A549 (cell line): ENCODE measurements around the gene CDC6. TPM values are rescaled to one million over a fixed set of nuclear protein-coding genes. Genes with fewer than 3 reads are reported as not detected.

ENCODE experiments used
- ATAC-seq, 2 experiments: fragments of 200-7000 bp in 1 of 2; fragments of >200 bp in 1 of 2; cut with Nextera tagmentation in 1 of 2; cut with Tn5 transposase in 1 of 2; 3 replicates each; pipeline versions ENCODE4 v1.8.0 to v1.9.1; 2018 to 2020; ENCODE audit warnings: mild to moderate bottlenecking in 1 of 2, moderate library complexity in 1 of 2
- CTCF ChIA-PET: fragments of 300-600 bp; sonication (Branson Sonifier 250); formaldehyde crosslinking; extraction: SDS; loops from one replicate; lab custom pipeline; 2021; ENCODE audit warnings: antibody characterized with exemption, inconsistent platforms; lab: Yijun Ruan, JAX
- POLR2A ChIA-PET: fragments of 350-600 bp; formaldehyde crosslinking; extraction: SDS; loops from one replicate; lab custom pipeline; 2021; ENCODE audit warnings: antibody characterized with exemption, inconsistent platforms; lab: Yijun Ruan, JAX
- DNase-seq, 2 experiments: peaks; one replicate each; pipeline versions ENCODE4 v3.0.0 to v3.0.0-alpha.2; 2011 to 2016; ENCODE audit warnings: low read depth in 1 of 2, low spot score in 1 of 2
- FAIRE-seq: peaks from 2 replicates; lab custom pipeline; 2011; peaks lifted over from hg19 to GRCh38; lab: Jason Lieb, UNC
- H3K27ac ChIP-seq, 2 experiments: fragments of >200 bp; sonication (Bioruptor Twin); formaldehyde crosslinking; 3 replicates each; pipeline ENCODE4 v1.5.1; 2016 to 2017
- H3K4me1 ChIP-seq: fragments of >200 bp; sonication (Bioruptor Twin); formaldehyde crosslinking; 3 replicates; pipeline ENCODE4 v1.6.1; 2016
- H3K4me2 ChIP-seq: fragments of >200 bp; sonication (Bioruptor Twin); formaldehyde crosslinking; 3 replicates; pipeline ENCODE4 v1.6.1; 2016
- H3K4me3 ChIP-seq: fragments of >200 bp; sonication (Bioruptor Twin); formaldehyde crosslinking; 3 replicates; pipeline ENCODE4 v1.5.1; 2016
- H3K9me3 ChIP-seq: fragments of >200 bp; sonication (Bioruptor Twin); formaldehyde crosslinking; 3 replicates; pipeline ENCODE4 v1.6.1; 2016
- BHLHE40 ChIP-seq: IDR thresholded peaks from 2 replicates; pipeline ENCODE4 v1.6.1; 2012; ENCODE audit warnings: low read depth, low read length, inconsistent platforms
- CEBPB ChIP-seq, 2 experiments: fragments of >200 bp in 1 of 2; sonication (Bioruptor Twin) in 1 of 2; formaldehyde crosslinking in 1 of 2; IDR thresholded peaks; 2 replicates each; pipeline ENCODE4 v1.6.1; 2012 to 2016
- EHF ChIP-seq: fragments of 250-450 bp; sonication (Bioruptor Pico); IDR thresholded peaks from 2 replicates; pipeline ENCODE4 v1.5.0; 2020; ENCODE audit warnings: mild to moderate bottlenecking
- EHMT2 ChIP-seq: fragments of 200-600 bp; sonication (generic); IDR thresholded peaks from 2 replicates; pipeline ENCODE4 v1.6.1; 2016; ENCODE audit warnings: antibody characterized with exemption, low read depth, mild to moderate bottlenecking, moderate library complexity
- ESRRA ChIP-seq: fragments of 150-350 bp; IDR thresholded peaks from 2 replicates; pipeline ENCODE4 v1.6.1; 2014; ENCODE audit warnings: mild to moderate bottlenecking, low read length, borderline replicate concordance
- FOXS1 ChIP-seq: fragments of 250-450 bp; sonication (Bioruptor Pico); IDR thresholded peaks from 2 replicates; pipeline ENCODE4 v1.5.0; 2020; ENCODE audit warnings: mild to moderate bottlenecking, moderate library complexity
- HOXB5 ChIP-seq: fragments of 250-450 bp; sonication (Bioruptor Pico); IDR thresholded peaks from 2 replicates; pipeline ENCODE4 v1.5.0; 2020; ENCODE audit warnings: mild to moderate bottlenecking, moderate library complexity
- KDM1A ChIP-seq: fragments of 200-600 bp; sonication (generic); IDR thresholded peaks from 2 replicates; pipeline ENCODE4 v1.6.1; 2016; ENCODE audit warnings: low read depth, mild to moderate bottlenecking
- KDM5A ChIP-seq: fragments of 200-600 bp; sonication (generic); IDR thresholded peaks from 2 replicates; pipeline ENCODE4 v1.6.1; 2016; ENCODE audit warnings: antibody characterized with exemption, mild to moderate bottlenecking
- MAFK ChIP-seq: fragments of 450-650 bp; IDR thresholded peaks from 2 replicates; pipeline ENCODE4 v1.6.1; 2014; ENCODE audit not compliant: partially characterized antibody
- NFE2L2 ChIP-seq: fragments of 150-350 bp; conservative IDR thresholded peaks from 2 replicates; pipeline ENCODE4 v1.6.1; 2014; ENCODE audit warnings: low read length
- POLR2A ChIP-seq: IDR thresholded peaks from 2 replicates; pipeline ENCODE4 v1.6.1; 2012; ENCODE audit warnings: mild to moderate bottlenecking, low read length
- RARB ChIP-seq: fragments of 250-450 bp; sonication (Bioruptor Pico); IDR thresholded peaks from 2 replicates; pipeline ENCODE4 v1.8.0; 2021; ENCODE audit warnings: mild to moderate bottlenecking, moderate library complexity
- RCOR1 ChIP-seq: fragments of 150-350 bp; IDR thresholded peaks from 2 replicates; pipeline ENCODE4 v1.6.1; 2014; ENCODE audit warnings: antibody characterized with exemption, low read length, low read depth
- RFX5 ChIP-seq: fragments of 450-650 bp; IDR thresholded peaks from 2 replicates; pipeline ENCODE4 v1.7.1; 2014; ENCODE audit warnings: antibody characterized with exemption, mild to moderate bottlenecking, moderate library complexity
- ZC3H11A ChIP-seq: fragments of 450-650 bp; IDR thresholded peaks from 2 replicates; pipeline ENCODE4 v1.6.1; 2014; ENCODE audit warnings: antibody characterized with exemption, mild to moderate bottlenecking
- WGBS: methylation state at CpG from one replicate; pipeline ENCODE4 v1.1.6; 2017; ENCODE audit errors: missing lambda C conversion rate; 5-methylcytosine and 5-hydroxymethylcytosine counted together
- polyA plus RNA-seq, 4 experiments: library from polyadenylated mRNA; depleted of rRNA in 3 of 4; stranded (reverse); fragments of >200 nt; fragmentation: RNase III in 1 of 4; extraction: RNeasy Plus Mini Kit Qiagen cat#74134 plus additional on column Dnase treatment in 1 of 4; gene quantifications; 2 replicates in 3 of 4; 3 replicates in 1 of 4; pipeline ENCODE4 v1.2.3, GENCODE V29; 2011 to 2017
- TF ChIP-seq, protein P1 (sequence below): fragments of 200-600 bp; sonication (generic); IDR thresholded peaks from 2 replicates; pipeline ENCODE4 v1.6.1; 2016; ENCODE audit warnings: antibody characterized with exemption, mild to moderate bottlenecking, moderate library complexity
- TF ChIP-seq, protein P2 (sequence below): IDR thresholded peaks from 2 replicates; pipeline ENCODE4 v1.6.1; 2012
- TF ChIP-seq, protein P3 (sequence below): fragments of 150-350 bp; IDR thresholded peaks from 2 replicates; pipeline ENCODE4 v1.6.1; 2014; ENCODE audit warnings: low read depth, mild to moderate bottlenecking, low read length
- TF ChIP-seq, protein P4 (sequence below): fragments of 250-450 bp; sonication (Bioruptor Pico); IDR thresholded peaks from 2 replicates; pipeline ENCODE4 v1.5.0; 2021; ENCODE audit warnings: mild to moderate bottlenecking, moderate library complexity, borderline replicate concordance
- TF ChIP-seq, protein P5 (sequence below): fragments of >200 bp; sonication (Bioruptor Twin); formaldehyde crosslinking; IDR thresholded peaks from 3 replicates; pipeline ENCODE4 v1.5.1; 2016
- TF ChIP-seq, protein P6 (sequence below): fragments of 250-450 bp; sonication (Bioruptor Pico); IDR thresholded peaks from 2 replicates; pipeline ENCODE4 v1.5.0; 2020; ENCODE audit warnings: low read depth, mild to moderate bottlenecking, moderate library complexity
- TF ChIP-seq, protein P7 (sequence below): fragments of 450-650 bp; IDR thresholded peaks from 2 replicates; pipeline ENCODE4 v1.6.1; 2014; ENCODE audit warnings: antibody characterized with exemption

CDC6 gene
- polyA plus RNA-seq, 2 of the 4 experiments (the other 2 are of a cell fraction) = 67.0 to 79.5 TPM

DNA sequence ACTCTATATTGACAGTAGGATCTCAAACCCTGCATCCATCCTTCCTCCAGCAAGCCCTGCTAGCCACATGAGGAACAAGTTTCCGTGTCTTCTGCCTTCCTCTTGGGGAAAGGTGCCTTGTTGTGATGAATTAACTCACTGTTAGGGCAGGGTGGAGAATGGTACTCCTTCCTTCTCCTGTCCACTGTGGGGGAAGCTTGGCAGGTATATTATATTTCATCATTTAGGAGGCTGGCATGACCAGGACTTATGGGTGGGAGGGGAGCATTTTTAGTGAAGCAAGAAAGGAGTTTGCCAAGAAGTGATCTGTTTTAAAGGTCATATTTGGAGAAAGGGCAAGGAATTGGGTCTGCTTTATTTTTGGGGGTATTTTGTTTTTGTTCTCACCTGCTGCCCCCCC, 9.3 kb upstream of the CDC6 start:
- no peak overlapping the region for H3K27ac ChIP-seq
- POLR2A ChIA-PET = no interaction called here
- no peak for DNase-seq
- peaks cover 8% of the 10 kb centered on the region for H3K4me1 ChIP-seq
- no peaks in the 10 kb centered on the region for H3K9me3 ChIP-seq
- no peak overlapping the region for H3K4me2 ChIP-seq
- TF ChIP-seq FOXS1 = no peak
- TF ChIP-seq RCOR1 = no peak
- TF ChIP-seq KDM5A = no peak
- TF ChIP-seq, protein P1, sequence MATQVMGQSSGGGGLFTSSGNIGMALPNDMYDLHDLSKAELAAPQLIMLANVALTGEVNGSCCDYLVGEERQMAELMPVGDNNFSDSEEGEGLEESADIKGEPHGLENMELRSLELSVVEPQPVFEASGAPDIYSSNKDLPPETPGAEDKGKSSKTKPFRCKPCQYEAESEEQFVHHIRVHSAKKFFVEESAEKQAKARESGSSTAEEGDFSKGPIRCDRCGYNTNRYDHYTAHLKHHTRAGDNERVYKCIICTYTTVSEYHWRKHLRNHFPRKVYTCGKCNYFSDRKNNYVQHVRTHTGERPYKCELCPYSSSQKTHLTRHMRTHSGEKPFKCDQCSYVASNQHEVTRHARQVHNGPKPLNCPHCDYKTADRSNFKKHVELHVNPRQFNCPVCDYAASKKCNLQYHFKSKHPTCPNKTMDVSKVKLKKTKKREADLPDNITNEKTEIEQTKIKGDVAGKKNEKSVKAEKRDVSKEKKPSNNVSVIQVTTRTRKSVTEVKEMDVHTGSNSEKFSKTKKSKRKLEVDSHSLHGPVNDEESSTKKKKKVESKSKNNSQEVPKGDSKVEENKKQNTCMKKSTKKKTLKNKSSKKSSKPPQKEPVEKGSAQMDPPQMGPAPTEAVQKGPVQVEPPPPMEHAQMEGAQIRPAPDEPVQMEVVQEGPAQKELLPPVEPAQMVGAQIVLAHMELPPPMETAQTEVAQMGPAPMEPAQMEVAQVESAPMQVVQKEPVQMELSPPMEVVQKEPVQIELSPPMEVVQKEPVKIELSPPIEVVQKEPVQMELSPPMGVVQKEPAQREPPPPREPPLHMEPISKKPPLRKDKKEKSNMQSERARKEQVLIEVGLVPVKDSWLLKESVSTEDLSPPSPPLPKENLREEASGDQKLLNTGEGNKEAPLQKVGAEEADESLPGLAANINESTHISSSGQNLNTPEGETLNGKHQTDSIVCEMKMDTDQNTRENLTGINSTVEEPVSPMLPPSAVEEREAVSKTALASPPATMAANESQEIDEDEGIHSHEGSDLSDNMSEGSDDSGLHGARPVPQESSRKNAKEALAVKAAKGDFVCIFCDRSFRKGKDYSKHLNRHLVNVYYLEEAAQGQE = no peak
- TF ChIP-seq EHF = no peak
- TF ChIP-seq RARB (CRISPR knock-in tag) = no peak
- TF ChIP-seq MAFK = no peak
- TF ChIP-seq POLR2A = no peak
- TF ChIP-seq EHMT2 = no peak
- no peak for TF ChIP-seq RFX5
- TF ChIP-seq ESRRA = no peak
- no peak for TF ChIP-seq ZC3H11A
- TF ChIP-seq, protein P2, sequence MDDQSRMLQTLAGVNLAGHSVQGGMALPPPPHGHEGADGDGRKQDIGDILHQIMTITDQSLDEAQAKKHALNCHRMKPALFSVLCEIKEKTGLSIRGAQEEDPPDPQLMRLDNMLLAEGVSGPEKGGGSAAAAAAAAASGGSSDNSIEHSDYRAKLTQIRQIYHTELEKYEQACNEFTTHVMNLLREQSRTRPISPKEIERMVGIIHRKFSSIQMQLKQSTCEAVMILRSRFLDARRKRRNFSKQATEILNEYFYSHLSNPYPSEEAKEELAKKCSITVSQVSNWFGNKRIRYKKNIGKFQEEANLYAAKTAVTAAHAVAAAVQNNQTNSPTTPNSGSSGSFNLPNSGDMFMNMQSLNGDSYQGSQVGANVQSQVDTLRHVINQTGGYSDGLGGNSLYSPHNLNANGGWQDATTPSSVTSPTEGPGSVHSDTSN = no peak
- TF ChIP-seq, protein P3, sequence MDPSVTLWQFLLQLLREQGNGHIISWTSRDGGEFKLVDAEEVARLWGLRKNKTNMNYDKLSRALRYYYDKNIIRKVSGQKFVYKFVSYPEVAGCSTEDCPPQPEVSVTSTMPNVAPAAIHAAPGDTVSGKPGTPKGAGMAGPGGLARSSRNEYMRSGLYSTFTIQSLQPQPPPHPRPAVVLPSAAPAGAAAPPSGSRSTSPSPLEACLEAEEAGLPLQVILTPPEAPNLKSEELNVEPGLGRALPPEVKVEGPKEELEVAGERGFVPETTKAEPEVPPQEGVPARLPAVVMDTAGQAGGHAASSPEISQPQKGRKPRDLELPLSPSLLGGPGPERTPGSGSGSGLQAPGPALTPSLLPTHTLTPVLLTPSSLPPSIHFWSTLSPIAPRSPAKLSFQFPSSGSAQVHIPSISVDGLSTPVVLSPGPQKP = no peak
- TF ChIP-seq CEBPB (IDR thresholded peaks at IDR 0.05) = no peak
- 95% methylated on average over 1 of the region's 1 CpG for WGBS
- no peak for FAIRE-seq
- no peak for ATAC-seq
- no peak overlapping the region for H3K4me3 ChIP-seq
- CTCF ChIA-PET = interaction anchor here (0.9 to 1.0 kb wide), 2 partner anchors 11 to 87 kb away, joined by 4 read pairs; no protein-coding TSS in a partner anchor

DNA sequence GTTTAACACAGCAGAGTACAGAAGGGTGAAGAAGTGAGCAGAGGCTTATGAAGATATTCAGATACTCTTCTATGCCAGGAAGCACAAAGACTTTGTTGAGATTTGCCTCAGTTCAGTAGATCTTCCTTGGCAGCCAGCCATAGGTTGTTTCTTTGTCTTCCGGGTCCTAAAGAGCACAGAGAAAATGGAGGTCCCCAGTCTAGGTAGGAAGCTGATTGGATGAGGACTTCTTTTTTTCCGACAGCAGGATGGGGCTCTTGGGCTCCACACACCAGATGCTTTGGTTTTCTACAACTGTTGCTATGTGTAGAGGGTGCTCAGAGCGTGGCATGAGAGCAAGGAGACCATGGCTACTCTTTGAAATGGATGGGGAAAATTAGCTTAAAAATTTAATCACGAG, 8.3 kb upstream of the CDC6 start:
- 89% methylated on average over 4 of the region's 4 CpGs for WGBS
- ATAC-seq = no peak

More for the DNA sequence above, 8.3 kb upstream of the CDC6 start:
- CTCF ChIA-PET = interaction anchor here (0.6 to 1.6 kb wide), 7 partner anchors 9 to 278 kb away, joined by 3 to 4 read pairs (median 3); partner anchors contain the start of gene WIPF2
- H3K27ac ChIP-seq = no peak overlapping the region
- peaks cover 18% of the 10 kb centered on the region for H3K4me1 ChIP-seq
- no peak overlapping the region for H3K4me2 ChIP-seq
- TF ChIP-seq NFE2L2 (no peak), KDM1A (no peak), RARB (CRISPR knock-in tag) (no peak), ESRRA (no peak), HOXB5 (CRISPR knock-in tag) (no peak), RFX5 (no peak), BHLHE40 (no peak), MAFK (no peak)
- TF ChIP-seq, protein P4, sequence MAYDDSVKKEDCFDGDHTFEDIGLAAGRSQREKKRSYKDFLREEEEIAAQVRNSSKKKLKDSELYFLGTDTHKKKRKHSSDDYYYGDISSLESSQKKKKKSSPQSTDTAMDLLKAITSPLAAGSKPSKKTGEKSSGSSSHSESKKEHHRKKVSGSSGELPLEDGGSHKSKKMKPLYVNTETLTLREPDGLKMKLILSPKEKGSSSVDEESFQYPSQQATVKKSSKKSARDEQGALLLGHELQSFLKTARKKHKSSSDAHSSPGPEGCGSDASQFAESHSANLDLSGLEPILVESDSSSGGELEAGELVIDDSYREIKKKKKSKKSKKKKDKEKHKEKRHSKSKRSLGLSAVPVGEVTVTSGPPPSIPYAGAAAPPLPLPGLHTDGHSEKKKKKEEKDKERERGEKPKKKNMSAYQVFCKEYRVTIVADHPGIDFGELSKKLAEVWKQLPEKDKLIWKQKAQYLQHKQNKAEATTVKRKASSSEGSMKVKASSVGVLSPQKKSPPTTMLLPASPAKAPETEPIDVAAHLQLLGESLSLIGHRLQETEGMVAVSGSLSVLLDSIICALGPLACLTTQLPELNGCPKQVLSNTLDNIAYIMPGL (CRISPR knock-in tag) = no peak
- TF ChIP-seq, protein P5, sequence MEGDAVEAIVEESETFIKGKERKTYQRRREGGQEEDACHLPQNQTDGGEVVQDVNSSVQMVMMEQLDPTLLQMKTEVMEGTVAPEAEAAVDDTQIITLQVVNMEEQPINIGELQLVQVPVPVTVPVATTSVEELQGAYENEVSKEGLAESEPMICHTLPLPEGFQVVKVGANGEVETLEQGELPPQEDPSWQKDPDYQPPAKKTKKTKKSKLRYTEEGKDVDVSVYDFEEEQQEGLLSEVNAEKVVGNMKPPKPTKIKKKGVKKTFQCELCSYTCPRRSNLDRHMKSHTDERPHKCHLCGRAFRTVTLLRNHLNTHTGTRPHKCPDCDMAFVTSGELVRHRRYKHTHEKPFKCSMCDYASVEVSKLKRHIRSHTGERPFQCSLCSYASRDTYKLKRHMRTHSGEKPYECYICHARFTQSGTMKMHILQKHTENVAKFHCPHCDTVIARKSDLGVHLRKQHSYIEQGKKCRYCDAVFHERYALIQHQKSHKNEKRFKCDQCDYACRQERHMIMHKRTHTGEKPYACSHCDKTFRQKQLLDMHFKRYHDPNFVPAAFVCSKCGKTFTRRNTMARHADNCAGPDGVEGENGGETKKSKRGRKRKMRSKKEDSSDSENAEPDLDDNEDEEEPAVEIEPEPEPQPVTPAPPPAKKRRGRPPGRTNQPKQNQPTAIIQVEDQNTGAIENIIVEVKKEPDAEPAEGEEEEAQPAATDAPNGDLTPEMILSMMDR = no peak
- TF ChIP-seq, protein P6, sequence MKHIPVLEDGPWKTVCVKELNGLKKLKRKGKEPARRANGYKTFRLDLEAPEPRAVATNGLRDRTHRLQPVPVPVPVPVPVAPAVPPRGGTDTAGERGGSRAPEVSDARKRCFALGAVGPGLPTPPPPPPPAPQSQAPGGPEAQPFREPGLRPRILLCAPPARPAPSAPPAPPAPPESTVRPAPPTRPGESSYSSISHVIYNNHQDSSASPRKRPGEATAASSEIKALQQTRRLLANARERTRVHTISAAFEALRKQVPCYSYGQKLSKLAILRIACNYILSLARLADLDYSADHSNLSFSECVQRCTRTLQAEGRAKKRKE (CRISPR knock-in tag) = no peak
- TF ChIP-seq, protein P7, sequence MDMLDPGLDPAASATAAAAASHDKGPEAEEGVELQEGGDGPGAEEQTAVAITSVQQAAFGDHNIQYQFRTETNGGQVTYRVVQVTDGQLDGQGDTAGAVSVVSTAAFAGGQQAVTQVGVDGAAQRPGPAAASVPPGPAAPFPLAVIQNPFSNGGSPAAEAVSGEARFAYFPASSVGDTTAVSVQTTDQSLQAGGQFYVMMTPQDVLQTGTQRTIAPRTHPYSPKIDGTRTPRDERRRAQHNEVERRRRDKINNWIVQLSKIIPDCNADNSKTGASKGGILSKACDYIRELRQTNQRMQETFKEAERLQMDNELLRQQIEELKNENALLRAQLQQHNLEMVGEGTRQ = no peak
- no peak for DNase-seq
- no peak overlapping the region for H3K4me3 ChIP-seq
- POLR2A ChIA-PET = interaction anchor here (0.7 kb wide), 1 partner anchor 1348 kb away, joined by 3 read pairs; no protein-coding TSS in a partner anchor
- no peaks in the 10 kb centered on the region for H3K9me3 ChIP-seq
- FAIRE-seq = no peak
